Mucosa of descending colon (tissue), 3 donors: ENCODE measurements around the gene POLL. TPM values are rescaled to one million over a fixed set of nuclear protein-coding genes. Genes with fewer than 3 reads are reported as not detected.

Experiments used
- ATAC-seq: fragments of 200-7000 bp; cut with Tn5 transposase; one replicate; pipeline ENCODE4 v1.9.1; 2020; ENCODE audit warnings: mild to moderate bottlenecking, moderate library complexity
- DNase-seq, 3 donors: peaks; one replicate each; pipeline ENCODE4 v3.0.0-alpha.2; 2020
- H3K36me3 ChIP-seq: fragments of 200-600 bp; one replicate; pipeline ENCODE4 v1.8.0; 2021; ENCODE audit warnings: low read depth, mild to moderate bottlenecking
- H3K4me1 ChIP-seq: fragments of 200-600 bp; one replicate; pipeline ENCODE4 v1.8.0; 2021; ENCODE audit warnings: low read depth, mild to moderate bottlenecking
- H3K4me3 ChIP-seq: fragments of 200-600 bp; one replicate; pipeline ENCODE4 v1.8.0; 2021; ENCODE audit warnings: mild to moderate bottlenecking
- H3K9me3 ChIP-seq: fragments of 200-600 bp; one replicate; pipeline ENCODE4 v1.8.0; 2021; ENCODE audit warnings: mild to moderate bottlenecking
- intact Hi-C, 2 donors: fragments of 100-400 bp; cut with DNase I in 1 of 2; cut with micrococcal nuclease in 1 of 2; formaldehyde crosslinking; loops; one replicate each; pipeline versions ENCODE4 v1.11.0 to v1.11.1; 2022; cut with DNase I, micrococcal nuclease
- total RNA-seq, 3 donors: library from RNA; stranded (reverse); fragmentation: NEBNext Ultra II Directional in 2 of 3; extraction: Animal tissue kit (Norgen Biotek cat#: 25700) in 2 of 3; gene quantifications; one replicate each; pipeline versions ENCODE4 v1.2.1 to v1.2.4, GENCODE V29; 2021 to 2023
- TF ChIP-seq, protein P1 (sequence below): fragments of 200-600 bp; IDR thresholded peaks from one replicate; pipeline ENCODE4 v1.8.0; 2022; ENCODE audit warnings: antibody characterized with exemption, mild to moderate bottlenecking
- donor health status: DM: no; HTN: no; CAD: no; lungs with moderate emphysema.
- donor health status: DM: no; HTN: no; CAD: no.
- donor health status: DM: no; HTN: yes; CAD: no.

POLL gene
- total RNA-seq, 3 donors from 2014 or later: 27.2 to 36.1 (median 32.1) TPM

DNA sequence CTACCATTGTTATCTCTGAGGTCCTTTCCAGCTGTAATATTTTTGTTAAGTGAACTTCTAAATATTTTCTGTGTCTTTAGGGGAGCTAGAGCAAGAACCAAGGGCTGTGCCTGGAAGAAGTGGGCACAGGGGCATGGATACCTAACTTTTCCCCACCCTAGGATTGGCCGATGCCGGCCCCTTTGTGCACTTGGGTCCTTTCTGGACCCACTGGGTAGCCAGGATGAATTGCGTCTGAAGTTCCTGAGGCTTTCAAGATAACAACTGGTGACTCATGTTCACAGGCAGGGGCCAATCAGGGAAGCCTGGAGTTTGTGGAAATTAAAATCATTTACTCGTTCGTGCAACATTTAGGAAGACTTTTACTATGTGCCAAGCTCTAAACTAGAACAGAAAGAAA, 822 bp upstream of the POLL start:
- intact Hi-C loops: no loop called here
- Histone ChIP-seq H3K36me3 (no peaks in the 10 kb centered on the region), H3K4me3 (no peak overlapping the region), H3K4me1 (peaks cover 13% of the 10 kb centered on the region), H3K9me3 (no peaks in the 10 kb centered on the region)
- ATAC-seq (no peak), DNase-seq (no peak)
- TF ChIP-seq, protein P1, sequence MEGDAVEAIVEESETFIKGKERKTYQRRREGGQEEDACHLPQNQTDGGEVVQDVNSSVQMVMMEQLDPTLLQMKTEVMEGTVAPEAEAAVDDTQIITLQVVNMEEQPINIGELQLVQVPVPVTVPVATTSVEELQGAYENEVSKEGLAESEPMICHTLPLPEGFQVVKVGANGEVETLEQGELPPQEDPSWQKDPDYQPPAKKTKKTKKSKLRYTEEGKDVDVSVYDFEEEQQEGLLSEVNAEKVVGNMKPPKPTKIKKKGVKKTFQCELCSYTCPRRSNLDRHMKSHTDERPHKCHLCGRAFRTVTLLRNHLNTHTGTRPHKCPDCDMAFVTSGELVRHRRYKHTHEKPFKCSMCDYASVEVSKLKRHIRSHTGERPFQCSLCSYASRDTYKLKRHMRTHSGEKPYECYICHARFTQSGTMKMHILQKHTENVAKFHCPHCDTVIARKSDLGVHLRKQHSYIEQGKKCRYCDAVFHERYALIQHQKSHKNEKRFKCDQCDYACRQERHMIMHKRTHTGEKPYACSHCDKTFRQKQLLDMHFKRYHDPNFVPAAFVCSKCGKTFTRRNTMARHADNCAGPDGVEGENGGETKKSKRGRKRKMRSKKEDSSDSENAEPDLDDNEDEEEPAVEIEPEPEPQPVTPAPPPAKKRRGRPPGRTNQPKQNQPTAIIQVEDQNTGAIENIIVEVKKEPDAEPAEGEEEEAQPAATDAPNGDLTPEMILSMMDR: no peak

DNA sequence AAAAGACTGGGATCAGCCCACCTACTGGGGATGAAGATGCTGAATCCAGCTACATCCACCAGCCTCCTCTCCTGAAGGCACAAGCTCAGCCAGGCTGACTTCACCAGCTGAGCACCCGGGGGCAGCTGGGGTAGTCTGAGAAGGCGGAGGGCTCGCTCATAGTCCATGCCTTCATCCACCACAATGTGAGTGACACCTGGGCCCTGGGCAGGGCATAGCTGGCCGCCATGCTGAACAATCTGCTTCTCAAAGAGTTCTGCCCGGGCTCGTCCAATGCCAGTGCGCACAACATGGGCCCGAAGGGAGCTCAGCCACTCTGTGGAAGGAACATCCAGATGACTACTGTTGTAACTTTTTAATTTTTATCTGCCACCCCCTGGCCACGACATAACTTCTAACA, 2.2 kb downstream of the POLL start:
- Histone ChIP-seq H3K4me1 (peaks cover 13% of the 10 kb centered on the region), H3K4me3 (no peak overlapping the region), H3K36me3 (no peaks in the 10 kb centered on the region), H3K9me3 (no peaks in the 10 kb centered on the region)
- DNase-seq: no peak
- intact Hi-C loops: no loop called here
- TF ChIP-seq, protein P1: no peak
- no peak for ATAC-seq

DNA sequence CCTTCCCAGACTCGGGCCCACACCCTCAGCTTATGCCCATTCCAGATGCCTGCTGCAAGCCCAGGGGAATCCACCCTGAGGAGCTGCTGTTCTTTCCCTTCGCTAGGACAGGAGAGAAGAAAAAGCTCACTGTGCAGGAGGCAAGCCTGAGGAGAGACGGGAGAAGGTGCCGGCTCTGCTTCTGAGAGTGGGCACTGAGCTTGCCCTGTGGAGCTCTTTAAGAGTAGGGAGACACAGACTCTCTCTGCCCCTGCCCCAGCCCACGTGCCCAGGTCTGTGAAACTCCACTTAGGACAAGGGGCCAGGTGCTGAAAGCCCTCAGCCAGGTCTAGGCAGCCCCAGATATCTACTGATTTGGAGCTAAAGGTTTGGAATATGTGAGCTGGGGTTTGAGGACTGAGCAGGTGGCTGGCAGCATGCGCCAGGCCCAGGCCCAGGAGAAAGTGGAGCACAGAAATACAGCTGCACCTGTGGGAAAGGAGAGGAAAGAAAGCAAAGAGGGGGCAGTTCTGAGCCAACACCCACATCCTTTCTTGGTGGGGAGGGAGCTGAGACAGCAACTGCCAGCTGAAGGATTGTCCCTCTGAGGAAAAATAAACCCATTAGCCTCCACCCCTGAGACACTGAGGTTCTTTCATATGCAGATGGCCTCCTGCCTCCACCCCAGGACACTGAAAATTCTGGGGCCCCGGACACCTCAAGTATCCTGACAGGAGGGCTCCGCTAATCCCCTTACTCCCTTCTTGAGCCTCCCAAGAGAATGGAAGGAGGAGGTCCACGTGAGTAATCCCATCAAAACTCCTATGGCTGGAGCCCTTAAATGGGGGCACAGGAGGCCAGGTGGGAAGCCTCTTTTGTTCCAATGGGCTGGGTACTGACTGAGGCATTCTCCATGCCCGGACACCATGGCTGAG, 7.3 kb downstream of the POLL start:
- Histone ChIP-seq H3K4me3 (no peak overlapping the region), H3K9me3 (no peaks in the 10 kb centered on the region), H3K4me1 (no peaks in the 10 kb centered on the region), H3K36me3 (no peaks in the 10 kb centered on the region)
- intact Hi-C loops: no loop called here
- DNase-seq: no peak
- ATAC-seq: no peak
- TF ChIP-seq, protein P1: no peak

DNA sequence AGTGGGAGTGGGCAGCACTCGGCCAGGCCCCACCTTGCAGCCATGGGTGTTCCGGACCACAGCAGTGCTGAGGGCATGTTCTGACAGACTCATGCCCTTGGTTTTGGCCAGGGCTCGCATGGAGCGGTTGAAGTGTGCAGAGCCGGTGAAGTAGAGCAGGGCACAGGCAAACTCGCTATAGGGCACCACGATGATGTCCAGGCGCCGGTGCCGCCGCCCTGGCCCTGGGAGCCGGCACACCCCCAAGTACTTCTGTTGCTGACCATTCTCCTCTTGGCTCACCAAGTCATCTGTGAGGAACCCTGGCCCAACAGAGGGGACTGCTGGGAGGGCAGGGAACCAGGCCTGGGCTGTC, 8.6 kb downstream of the POLL start:
- ATAC-seq (no peak), DNase-seq (no peak)
- intact Hi-C loops: no loop called here

DNA sequence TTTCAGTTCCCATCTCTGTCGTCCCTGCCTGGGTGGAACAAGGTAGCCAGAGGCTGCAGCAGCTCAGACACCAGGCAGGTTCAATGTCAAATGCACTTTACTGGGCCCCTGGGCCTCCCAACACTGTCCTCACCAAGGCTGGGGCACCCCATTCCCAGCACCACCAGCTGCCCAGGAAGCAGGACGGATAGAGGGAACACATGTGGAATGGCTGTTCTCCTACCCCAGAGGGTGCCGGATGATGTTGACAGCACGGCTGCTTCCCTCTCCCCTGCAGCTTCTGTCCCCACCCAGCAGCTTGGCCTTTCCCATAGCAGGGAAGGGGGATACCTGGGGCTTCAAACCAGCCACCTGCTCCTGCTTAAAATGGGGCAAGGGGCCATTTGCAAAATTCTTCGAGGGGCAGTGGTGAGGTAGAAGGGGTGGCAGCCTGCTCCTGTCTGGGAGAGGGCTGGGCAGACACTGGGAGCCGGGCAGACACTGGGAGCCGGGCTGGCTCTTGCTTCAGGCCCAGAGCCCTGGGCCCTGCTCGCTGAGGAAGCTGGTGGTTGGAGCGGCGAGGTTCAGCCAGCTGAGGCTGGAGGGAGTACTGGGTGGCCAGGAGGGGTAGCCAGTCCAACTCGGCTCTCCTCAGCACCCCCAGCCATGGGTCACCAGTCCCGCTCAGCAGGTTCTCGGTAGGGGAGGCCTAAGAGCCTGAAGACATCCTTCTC, 9.1 kb downstream of the POLL start:
- no peak for ATAC-seq
- no peak for DNase-seq
- intact Hi-C loops: no loop called here
- Histone ChIP-seq H3K36me3 (no peaks in the 10 kb centered on the region), H3K4me3 (no peak overlapping the region), H3K9me3 (no peaks in the 10 kb centered on the region), H3K4me1 (no peaks in the 10 kb centered on the region)
- TF ChIP-seq, protein P1: no peak

More for the DNA sequence above, 8.6 kb downstream of the POLL start:
- no peaks in the 10 kb centered on the region for H3K9me3 ChIP-seq
- no peaks in the 10 kb centered on the region for H3K4me1 ChIP-seq
- no peaks in the 10 kb centered on the region for H3K36me3 ChIP-seq
- no peak overlapping the region for H3K4me3 ChIP-seq
- TF ChIP-seq, protein P1: no peak
